Activated T-helper 9 cell treated with anti-CD3 and anti-CD28 coated beads, Interleukin-2, amount 50 U/mL, for 16 hours (primary cell): Measurements from ENCODE around the gene ALK.

Experiments
- DNase-seq: peaks from one replicate; pipeline ENCODE4 v3.0.0-alpha.2; 2020; ENCODE audit warnings: low read depth

Gene ALK

DNA sequence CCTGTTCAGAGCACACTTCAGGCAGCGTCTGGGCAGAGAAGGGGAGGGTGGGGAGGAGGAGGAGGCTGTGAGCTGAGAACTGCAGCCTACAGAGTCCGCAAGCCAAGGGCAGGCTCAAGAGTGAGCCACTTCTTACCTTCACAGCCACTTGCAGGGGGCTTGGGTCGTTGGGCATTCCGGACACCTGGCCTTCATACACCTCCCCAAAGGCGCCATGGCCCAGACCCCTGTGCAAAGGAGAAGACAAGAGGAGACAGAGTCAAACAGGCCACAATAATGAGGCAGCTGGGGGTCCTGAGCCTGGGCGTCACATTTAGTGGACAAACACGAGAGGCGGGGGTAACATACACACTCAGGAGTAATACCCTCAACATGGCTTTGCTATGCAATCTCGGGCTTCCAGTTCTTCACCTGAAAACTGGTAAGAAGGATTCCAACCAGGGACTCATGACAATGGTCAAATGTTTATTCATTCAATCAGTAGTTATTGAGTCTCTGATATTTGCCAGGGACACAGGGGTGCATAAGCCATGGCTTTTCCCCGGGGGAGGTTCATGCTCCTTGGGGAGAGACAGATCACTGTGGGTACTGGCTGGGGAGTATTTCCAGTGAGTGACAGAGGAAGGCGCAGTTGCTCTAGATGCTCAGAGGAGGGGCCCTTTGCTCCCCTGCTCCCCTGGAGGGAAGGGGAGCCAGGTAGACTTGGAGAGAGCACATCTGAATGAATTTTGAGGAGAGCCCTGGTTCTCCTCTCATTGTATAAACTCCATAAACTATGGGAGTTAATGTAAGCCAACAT, 698.8 kb downstream of the ALK start:
- DNase-seq: no peak

DNA sequence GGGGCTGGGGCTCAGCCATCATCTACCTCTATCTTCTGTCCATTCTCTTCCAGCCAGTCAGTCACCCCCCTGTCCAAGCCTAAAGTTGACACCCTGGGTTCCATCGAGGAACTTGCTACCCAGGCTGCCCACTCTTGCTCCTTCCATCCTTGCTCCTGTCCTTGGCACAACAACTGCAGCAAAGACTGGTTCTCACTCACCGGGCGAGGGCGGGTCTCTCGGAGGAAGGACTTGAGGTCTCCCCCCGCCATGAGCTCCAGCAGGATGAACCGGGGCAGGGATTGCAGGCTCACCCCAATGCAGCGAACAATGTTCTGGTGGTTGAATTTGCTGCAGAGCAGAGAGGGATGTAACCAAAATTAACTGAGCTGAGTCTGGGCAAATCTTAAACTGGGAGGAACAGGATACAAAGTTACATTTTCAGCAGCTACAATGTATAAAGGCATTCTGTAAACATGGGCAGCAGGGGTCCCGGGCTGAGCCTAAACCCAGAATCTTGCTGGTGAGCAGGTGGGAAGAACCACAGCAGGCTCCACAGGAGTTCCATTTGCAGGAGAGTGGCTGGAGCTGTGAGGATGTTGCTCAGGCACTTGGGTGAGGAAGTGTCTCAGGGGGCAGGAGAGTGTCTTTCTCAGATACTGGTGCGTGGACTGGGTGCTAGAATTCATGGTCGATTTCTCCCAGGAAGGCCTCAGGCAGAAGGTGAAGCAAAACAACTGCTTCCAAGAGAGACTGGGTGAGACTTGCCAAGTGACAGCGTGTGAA, 700.7 kb downstream of the ALK start:
- no peak for DNase-seq

DNA sequence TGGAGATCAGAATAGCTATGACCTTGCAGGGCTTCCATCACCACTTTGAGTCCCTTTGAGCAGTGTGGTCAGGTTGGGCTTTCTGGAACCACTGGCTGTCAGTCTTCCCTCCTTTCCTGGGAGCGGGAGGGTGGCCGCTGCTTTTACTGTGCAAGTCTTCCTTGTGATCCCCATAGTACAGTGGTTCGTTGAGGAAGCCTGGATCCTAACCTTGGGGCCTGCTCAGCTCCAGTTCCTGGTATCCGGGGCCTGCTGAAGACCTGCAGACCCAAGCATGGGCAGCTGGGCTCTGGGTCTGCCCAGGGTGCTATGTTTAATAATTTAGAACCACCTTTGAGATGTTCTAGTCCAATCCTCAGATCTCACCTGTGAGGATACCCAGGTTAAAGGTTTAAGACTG, 702.0 kb downstream of the ALK start:
- no peak for DNase-seq

DNA sequence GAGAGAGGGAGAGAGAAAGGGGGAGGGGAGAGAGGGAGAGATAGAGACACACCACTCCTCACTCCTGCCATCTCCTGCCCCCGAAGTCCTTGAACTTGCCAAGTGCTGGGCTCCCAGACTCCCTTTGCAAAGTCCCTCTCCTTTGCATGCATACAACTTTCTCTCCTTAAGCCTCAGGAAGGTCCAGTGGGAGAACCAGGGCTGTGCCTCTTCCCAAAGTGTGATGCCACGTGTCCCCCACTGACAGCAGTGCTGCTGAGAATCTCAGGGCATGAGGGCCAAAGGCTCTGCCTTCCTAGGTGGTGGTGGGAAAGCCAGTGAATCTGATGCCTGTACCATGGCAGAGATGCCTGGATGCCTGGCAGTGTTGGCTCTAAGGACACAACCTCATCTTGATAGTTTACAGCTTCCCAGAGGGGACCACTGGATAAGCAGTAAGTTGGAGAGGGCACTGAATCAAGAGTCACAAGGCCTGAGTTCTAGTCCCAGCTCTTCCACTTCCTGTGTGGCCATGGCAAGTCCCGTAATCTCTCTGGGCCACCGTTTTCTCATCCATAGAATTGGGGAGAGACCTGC, 702.7 kb downstream of the ALK start:
- no peak for DNase-seq

DNA sequence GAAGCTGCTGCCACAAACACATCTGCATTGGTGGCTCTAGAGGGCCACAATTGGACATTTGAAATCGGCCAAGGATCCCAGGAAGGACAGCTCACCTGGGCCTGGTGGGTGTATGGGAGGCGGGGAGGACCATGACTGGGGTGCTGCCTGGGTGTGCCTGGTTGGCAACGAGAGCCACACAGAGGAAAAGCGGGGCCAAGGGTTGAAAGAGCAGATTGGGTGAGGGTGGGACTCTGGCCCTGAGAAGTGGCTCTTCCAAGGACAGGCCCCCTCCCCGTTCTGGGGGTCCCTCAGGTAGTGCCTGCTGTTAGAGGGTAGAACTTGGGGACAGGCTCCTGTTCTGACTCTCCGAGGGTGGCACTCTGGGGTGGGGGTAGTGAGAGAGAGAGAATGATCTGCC, 703.3 kb downstream of the ALK start:
- no peak for DNase-seq

DNA sequence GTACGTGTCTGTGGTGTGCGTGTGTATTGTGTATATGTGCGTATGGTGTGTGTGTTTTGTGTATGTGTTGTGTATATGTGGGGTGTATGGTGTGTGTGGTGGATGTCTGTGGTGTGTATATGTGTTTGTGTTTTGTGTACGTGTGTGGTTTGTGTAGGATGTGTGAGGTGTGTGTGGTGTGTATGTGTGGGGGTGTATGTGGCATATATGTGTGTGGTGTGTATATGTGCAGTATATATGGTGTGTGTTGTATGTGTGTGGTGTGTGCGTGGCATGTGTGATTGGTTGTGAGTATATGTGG, 704.8 kb downstream of the ALK start:
- DNase-seq: no peak

DNA sequence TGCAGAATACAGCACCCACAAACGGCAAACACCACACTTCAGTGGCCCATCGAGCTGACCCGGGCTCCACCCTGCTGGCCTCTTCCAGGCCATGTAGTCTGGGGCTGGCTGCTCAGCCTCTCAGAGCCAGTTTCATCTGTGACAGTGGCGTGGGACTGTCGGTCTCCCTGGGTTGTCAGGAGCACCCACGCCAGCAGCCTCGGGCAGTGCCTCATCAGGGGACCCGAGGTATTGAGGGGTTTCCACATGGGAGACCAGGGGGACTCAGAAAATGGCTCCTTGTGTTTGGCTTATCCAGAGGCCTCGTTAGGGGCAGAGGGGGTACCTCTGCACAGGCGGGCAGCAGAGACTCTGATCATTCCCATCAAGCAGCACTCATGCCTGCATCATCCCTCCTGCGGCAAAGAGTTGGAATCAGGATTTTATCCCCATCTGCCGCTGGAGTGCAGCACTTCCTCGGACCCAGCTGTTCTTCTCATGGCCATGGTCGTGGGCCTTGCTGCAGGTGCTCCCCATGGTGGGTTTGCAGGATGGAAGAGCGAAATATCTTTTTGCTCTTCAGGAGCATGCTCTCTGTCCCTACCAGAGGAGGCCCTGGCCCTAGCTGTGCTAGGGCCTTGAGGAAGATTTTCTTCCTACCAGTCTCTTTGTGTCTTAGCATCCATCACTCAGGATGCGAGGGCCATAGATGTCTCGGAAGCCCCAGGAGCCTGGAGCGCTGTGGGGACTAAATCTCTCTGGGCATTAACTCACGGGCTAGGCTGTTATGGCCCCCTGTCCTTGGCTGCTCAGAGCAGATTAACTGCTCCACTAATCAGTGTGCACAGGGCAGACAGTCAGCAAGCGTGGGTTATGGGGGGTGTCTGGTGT, 705.4 kb downstream of the ALK start:
- no peak for DNase-seq

DNA sequence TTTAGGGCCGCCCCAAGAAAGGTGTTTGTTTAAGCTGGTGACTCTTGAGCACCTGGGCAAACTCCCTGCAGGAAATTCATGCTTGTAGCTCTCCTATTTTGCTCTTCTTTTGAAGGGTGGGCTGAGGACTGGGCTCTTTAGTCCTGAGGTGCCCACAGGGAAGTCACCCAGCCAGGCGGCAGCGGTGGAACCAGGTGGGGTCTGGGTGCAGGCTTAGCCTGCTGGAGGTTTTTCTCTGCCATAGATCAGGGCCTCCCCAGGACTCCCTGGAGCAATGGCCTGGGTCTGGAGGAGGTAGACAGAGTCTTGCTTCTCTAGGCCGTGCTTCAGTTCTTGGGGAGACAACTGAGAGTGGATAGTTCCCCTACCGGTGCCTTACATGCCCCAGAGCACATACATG, 706.3 kb downstream of the ALK start:
- no peak for DNase-seq

DNA sequence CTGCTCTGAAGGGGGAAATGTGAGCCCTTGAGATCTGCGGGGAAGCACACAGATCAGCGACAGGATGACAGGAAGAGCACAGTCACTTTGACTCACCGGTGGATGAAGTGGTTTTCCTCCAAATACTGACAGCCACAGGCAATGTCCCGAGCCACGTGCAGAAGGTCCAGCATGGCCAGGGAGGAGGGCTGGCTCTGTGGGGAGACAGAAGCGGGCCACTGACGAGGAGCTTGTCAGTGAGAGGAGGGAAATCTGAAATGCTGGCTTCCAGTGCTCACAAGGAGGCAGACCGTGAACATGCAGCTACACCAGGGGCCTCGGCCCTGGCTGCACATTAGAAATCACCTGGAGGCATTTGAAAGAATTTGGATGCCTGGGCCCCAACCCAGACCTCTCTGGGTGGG, 707.5 kb downstream of the ALK start:
- DNase-seq: no peak

DNA sequence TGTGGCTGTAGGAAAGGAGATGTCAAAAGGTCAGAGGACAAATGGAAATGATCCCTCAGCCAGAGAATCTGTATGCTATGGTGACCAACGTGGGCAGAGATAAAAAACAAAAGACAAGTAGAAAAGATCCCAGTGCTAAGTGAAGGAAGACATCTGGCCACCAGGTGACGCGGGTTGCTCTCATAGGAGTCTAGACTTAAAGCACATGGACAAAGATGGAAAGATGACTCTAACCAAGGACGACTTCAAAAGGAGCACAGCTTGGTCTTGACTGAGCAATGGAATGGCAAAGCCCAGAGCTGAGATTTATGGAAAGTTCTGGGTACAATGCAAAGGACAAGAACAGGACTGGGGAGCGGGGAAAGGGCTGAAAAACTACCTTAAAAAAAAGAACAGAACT, 709.4 kb downstream of the ALK start:
- no peak for DNase-seq

DNA sequence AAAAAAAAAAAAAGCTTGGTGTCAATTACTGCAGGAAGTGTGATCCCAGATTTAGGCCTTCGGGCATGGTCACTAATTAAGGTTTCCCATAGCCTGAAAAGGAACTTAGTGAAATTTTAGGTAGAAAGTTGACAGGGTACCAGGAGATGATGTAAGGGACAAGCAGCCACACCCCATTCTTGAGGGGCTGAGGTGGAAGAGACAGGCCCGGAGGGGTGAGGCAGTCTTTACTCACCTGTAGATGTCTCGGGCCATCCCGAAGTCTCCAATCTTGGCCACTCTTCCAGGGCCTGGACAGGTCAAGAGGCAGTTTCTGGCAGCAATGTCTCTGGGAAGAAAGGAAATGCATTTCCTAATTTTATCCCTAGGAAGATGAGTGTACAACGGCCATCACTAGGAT, 711.8 kb downstream of the ALK start:
- DNase-seq: no peak

DNA sequence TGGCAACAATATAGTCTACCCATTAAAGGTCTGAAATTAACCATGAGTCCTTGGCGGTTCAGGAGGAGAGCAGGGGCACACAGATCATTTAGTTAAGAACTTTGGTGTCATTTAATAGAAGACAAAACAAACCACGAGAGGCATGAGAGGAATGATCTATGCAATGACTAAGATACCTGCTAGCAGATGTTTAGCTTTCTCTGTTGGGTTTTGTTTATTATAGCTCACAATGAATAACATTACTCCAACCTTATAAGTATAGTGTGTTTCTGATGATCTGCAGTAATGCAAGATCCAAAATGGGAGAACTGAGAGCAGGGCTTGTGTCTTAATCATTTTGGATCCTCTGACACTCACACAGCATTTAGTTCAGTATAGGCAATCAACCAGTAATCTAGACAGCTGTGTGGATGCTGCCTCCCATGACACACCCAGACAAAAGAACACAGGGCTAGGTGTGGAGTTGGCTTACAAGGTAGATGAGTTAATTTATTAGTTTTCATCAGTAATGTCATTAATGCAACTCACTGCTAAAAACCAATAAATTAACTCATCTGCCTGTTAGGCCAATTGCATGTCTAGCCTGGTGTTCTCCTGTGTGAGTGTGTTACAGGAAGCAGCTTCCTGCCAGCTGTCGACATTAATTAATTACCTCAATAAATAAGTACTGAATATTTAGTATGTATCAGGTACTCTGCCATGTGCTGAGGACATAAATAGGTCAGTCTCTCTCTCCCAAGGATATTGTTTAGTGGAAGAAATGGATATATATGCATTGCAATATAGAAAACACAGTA, 713.8 kb downstream of the ALK start:
- DNase-seq: no peak

DNA sequence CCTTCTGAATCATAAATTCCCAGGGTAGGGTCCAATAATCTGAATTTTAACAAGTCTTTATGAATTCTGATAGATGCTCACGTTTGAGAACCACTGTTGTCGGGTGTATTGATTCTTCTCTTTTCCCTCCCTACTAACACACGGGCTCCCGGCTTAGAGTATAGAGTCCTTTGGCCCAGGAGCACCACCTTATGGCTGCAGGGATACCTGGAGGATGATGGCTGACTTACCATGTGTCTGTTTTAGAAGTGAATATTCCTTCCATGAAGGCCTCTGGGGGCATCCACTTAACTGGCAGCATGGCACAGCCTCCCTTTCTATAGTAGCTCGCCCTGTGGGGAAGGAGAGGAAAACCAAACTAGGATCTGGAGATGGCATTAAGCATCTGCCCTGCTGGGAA, 714.4 kb downstream of the ALK start:
- no peak for DNase-seq

DNA sequence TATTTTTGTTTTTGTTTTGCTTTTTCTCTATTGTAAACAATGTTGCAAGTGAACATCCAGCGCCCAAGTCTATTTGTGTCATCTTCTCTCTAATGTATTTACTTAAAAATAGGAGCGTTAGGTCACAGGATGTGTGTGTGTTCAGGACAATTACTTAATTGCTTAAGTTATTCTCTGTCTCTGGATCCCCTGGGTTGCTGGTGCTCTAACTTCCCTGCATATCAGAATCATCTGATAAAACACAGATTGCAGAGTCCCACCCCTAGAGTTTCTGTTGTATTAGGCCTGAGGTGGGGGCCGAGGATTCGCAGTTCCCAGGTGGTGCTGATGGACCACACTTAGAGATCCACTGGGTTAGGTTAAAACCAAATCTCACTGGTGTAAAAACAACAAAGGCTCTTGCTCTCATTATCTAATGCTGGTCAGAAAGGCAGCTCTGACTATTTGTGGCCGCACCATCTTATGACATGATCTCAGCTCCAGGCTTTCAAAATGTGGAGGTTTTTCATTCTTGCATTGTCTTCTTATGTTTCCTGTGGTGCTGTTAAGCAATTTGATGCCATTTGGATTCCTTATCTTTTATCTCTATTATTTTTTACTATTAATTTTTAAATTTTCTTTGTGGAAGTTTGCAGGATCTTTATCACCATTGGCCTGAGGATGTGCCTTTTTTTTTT, 718.4 kb downstream of the ALK start:
- no peak for DNase-seq

DNA sequence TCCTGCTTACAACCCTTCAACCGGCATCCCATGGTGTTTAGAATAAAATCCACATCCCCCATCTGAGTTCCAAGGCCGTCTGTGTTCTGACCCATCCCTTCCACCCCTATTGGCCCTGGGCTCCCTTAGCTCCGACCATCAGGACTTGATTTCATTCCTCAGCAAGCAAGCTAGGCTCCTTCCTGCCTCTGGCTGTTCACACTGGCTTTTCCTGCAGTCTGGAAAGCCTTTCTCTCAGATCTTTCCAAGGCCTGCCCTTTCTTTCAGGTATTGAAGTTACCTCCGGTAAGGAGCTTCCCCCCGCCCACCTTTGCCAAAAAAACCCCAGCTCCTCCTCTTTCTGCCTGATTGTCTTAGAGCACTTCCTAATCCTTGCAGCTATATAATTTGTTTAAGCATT, 719.4 kb downstream of the ALK start:
- DNase-seq: no peak

DNA sequence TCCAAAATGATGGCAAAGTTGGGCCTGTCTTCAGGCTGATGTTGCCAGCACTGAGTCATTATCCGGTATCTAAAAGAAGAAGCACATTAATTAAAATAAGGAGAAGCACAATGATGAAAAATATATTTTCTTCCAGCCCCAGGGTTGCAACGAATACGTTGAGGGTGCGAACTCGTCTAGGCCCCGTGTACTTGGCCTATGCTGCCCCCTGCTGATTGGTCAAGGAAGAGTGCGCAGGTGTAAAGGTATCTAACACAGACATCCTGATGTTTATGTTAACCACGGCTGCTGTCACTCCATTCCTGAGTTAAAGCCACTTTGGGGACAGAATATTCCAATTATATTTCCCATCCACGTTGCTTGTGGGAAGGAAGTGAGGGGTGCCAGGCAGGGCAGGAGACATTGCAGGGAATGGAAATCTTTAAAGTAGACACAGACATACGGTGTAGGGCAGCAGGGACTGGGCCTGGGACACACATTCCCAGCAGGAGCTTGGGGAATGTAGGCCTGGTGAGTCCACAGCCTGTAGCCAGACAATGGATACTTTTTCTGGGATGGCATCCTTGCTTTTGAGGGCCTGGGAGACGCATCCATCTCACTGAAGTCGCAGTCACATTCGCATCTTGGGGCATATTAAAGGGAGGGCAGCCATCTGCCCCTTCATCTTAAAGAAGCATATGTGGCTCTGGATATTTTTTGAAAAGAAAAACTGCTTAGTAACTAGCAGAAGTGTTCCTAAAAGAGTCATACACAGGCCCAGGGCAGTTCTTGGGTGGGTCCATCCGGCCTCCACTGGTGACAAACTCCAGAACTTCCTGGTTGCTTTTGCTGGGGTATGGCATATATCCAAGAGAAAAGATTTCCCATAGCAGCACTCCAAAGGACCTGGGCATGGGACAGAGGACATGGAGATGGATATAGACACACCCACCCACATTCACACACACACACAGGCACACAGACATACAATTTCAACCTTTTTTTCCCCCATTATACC, 724.3 kb downstream of the ALK start:
- DNase-seq: peak; percentile 59

DNA sequence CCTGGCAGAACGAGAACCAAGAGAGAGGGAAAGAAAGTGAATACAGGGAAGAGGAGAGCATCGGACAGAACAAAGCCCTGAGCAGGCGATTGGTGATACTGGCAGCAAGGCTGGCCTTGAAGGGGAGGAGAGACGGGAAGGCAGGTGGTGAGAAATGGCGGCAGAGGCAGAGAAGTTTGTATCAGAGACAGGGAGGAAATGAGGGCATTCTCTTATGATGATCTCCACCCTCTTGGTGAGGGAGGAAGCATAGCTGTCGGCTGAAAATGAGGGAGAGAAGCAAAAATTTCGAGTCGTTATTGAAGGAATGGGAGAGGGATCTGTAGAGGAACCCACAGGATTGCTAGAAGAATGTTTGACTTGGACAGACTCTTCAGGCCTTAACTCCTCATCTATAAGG, 725.6 kb downstream of the ALK start:
- no peak for DNase-seq

DNA sequence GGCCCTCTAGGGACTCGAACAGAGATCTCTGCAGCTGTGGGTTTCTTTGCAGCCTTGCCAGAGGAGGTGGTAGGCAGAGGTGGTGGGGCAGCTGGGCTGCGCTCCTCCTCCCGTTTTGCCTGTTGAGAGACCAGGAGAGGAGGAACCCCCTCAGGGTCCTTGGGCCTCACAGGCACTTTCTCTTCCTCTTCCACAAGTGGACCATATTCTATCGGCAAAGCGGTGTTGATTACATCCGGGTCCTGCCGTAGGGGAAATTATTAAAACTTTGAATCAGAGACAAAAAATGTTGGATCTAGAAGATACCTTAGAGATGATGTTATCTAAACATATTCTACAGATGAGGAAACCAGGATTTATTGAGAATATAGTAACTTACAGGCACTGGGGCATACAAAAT, 727.7 kb downstream of the ALK start:
- DNase-seq: no peak

DNA sequence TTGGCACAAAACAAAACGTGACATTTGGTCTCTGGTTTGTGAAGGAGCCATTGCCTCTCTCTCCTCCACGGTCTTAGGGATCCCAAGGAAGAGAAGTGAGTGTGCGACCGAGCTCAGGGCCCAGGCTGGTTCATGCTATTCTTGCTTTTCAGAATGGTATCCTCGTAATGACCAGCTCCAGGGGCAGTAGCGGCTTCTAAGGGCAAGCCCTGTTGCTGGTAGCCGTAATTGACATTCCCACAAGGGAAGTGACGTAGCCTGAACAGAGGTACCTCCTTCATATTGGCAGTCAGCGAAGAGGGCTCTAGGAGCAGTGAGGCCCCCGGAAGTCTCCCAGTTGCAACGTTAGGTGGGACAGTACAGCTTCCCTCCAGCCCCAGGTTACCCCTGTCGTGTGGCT, 728.3 kb downstream of the ALK start:
- DNase-seq: no peak

DNA sequence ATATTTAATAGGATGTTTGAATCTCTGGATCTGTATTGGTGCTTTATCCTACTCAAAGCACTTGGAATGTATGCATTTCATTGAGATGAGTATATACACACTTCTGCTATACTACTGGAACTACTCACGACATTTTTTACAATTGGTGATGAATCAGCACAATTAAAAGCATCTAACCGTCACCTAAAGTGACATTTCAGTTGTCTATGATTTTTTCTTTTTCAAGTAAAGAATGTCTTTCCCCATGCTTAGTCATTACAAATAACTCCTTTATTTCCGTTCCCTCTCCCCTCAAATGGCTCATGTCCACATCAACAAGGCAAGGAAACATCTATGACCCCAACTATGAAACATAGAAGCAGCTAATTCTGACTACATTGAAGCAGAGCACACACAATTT, 728.9 kb downstream of the ALK start:
- DNase-seq: no peak
